CD4-positive, alpha-beta T cell treated with Interleukin-15 for 1 hour (primary cell): ENCODE data around the gene KRT15.

Source experiments
- DNase-seq: peaks from one replicate; pipeline ENCODE4 v3.0.0-alpha.2; 2020

The KRT15 gene

GRCh38 chr17:41523225-41523593 lies 4.5 kb upstream of the KRT15 start:
- no peak for DNase-seq

GRCh38 chr17:41522301-41523224 lies 3.9 kb upstream of the KRT15 start:
- DNase-seq: no peak

GRCh38 chr17:41521574-41522261 lies 3.0 kb upstream of the KRT15 start:
- no peak for DNase-seq

- no peak for DNase-seq
Measured at GRCh38 chr17:41520821-41521521, 2.3 kb upstream of the KRT15 start.

GRCh38 chr17:41519501-41520224 lies 973 bp upstream of the KRT15 start:
- DNase-seq: no peak

GRCh38 chr17:41518031-41518430 lies 659 bp downstream of the KRT15 start:
- DNase-seq: no peak

GRCh38 chr17:41516830-41517283 lies 1.8 kb downstream of the KRT15 start:
- no peak for DNase-seq

GRCh38 chr17:41516147-41516829 lies 2.4 kb downstream of the KRT15 start:
- DNase-seq: no peak

- DNase-seq: no peak
Measured at GRCh38 chr17:41513168-41513547, 5.5 kb downstream of the KRT15 start.

GRCh38 chr17:41512546-41513167 lies 6.0 kb downstream of the KRT15 start:
- DNase-seq: peak; percentile 24

- DNase-seq: no peak
Measured at GRCh38 chr17:41511716-41512115, 7.0 kb downstream of the KRT15 start.

GRCh38 chr17:41511116-41511515 lies 7.6 kb downstream of the KRT15 start:
- no peak for DNase-seq

GRCh38 chr17:41510251-41511065 lies 8.2 kb downstream of the KRT15 start:
- DNase-seq: no peak

GRCh38 chr17:41507315-41507880 lies 11.3 kb downstream of the KRT15 start:
- DNase-seq: no peak

- no peak for DNase-seq
Measured at GRCh38 chr17:41505809-41506767, 12.6 kb downstream of the KRT15 start.

- DNase-seq: no peak
Measured at GRCh38 chr17:41505007-41505808, 13.5 kb downstream of the KRT15 start, which contains the start of gene KRT13. Gene KRT13, minus strand, starts transcription at chr17:41505612. Its CDS starts 62 bp downstream, at chr17:41505550.

GRCh38 chr17:41504246-41504977 lies 14.3 kb downstream of the KRT15 start:
- no peak for DNase-seq
